Measurements from ENCODE around the gene NPC1.

The NPC1 gene

GRCh38 chr18:23591011-23591410 lies 4.7 kb upstream of the NPC1 start:
- TF ChIP-seq CTCF (IDR thresholded peaks at IDR 0.05) = no peak
- H3K4me2 ChIP-seq (ENCODE audit: low read length) = no peak overlapping the region
- no peak overlapping the region for H3K9ac ChIP-seq
- H2AFZ ChIP-seq = peak overlapping the region; percentile 57
- H3K9me3 ChIP-seq (ENCODE audit: control insufficient read depth, low read length) = no peaks in the 10 kb centered on the region
- H3K4me3 ChIP-seq (ENCODE audit: low read depth, low read length) = no peak overlapping the region
- H3K27ac ChIP-seq = no peak overlapping the region
- H3K27me3 ChIP-seq (ENCODE audit: control insufficient read depth, insufficient read depth, low read length) = no peaks in the 10 kb centered on the region
- H3K79me2 ChIP-seq = no peaks in the 10 kb centered on the region
- no peaks in the 10 kb centered on the region for H3K36me3 ChIP-seq (ENCODE audit: control insufficient read depth, insufficient read depth, low read length)
- H3K4me1 ChIP-seq = peaks cover 3% of the 10 kb centered on the region

- H3K79me2 ChIP-seq = peaks cover 16% of the 10 kb centered on the region
- no peak overlapping the region for H2AFZ ChIP-seq
- no peak overlapping the region for H3K27ac ChIP-seq
- H3K4me3 ChIP-seq (ENCODE audit: low read depth, low read length) = no peak overlapping the region
- H3K4me1 ChIP-seq = peaks cover 3% of the 10 kb centered on the region
- no peaks in the 10 kb centered on the region for H3K36me3 ChIP-seq (ENCODE audit: control insufficient read depth, insufficient read depth, low read length)
- H3K27me3 ChIP-seq (ENCODE audit: control insufficient read depth, insufficient read depth, low read length) = no peaks in the 10 kb centered on the region
- no peak overlapping the region for H3K9ac ChIP-seq
- no peak for TF ChIP-seq CTCF (IDR thresholded peaks at IDR 0.05)
- no peak overlapping the region for H3K4me2 ChIP-seq (ENCODE audit: low read length)
- no peaks in the 10 kb centered on the region for H3K9me3 ChIP-seq (ENCODE audit: control insufficient read depth, low read length)
Measured at GRCh38 chr18:23588836-23589560, 2.7 kb upstream of the NPC1 start.

- Histone ChIP-seq H3K4me2 (ENCODE audit: low read length) (peak overlapping the region; percentile 47), H3K9ac (no peak overlapping the region), H3K27me3 (ENCODE audit: control insufficient read depth, insufficient read depth, low read length) (no peaks in the 10 kb centered on the region), H3K27ac (peak overlapping the region; percentile 99), H3K79me2 (peaks cover 33% of the 10 kb centered on the region), H3K4me1 (peaks cover 12% of the 10 kb centered on the region), H3K9me3 (ENCODE audit: control insufficient read depth, low read length) (no peaks in the 10 kb centered on the region), H3K4me3 (ENCODE audit: low read depth, low read length) (peak overlapping the region; percentile 98), H3K36me3 (ENCODE audit: control insufficient read depth, insufficient read depth, low read length) (no peaks in the 10 kb centered on the region), H2AFZ (peak overlapping the region; percentile 85)
- no peak for TF ChIP-seq CTCF (IDR thresholded peaks at IDR 0.05)
Measured at GRCh38 chr18:23587220-23587642, 925 bp upstream of the NPC1 start.

- Histone ChIP-seq H3K4me2 (ENCODE audit: low read length) (peak overlapping the region; percentile 83), H3K27ac (peak overlapping the region; percentile 99), H2AFZ (peak overlapping the region; percentile 85), H3K27me3 (ENCODE audit: control insufficient read depth, insufficient read depth, low read length) (no peaks in the 10 kb centered on the region), H3K9me3 (ENCODE audit: control insufficient read depth, low read length) (no peaks in the 10 kb centered on the region), H3K4me1 (peaks cover 25% of the 10 kb centered on the region), H3K79me2 (peaks cover 46% of the 10 kb centered on the region), H3K4me3 (ENCODE audit: low read depth, low read length) (peak overlapping the region; percentile 98), H3K36me3 (ENCODE audit: control insufficient read depth, insufficient read depth, low read length) (no peaks in the 10 kb centered on the region), H3K9ac (peak overlapping the region; percentile 98)
- no peak for TF ChIP-seq CTCF (IDR thresholded peaks at IDR 0.05)
Measured at GRCh38 chr18:23585897-23586248, 433 bp downstream of the NPC1 start.
